ENCODE results near the gene MKNK2.

- TF ChIP-seq CTCF (IDR thresholded peaks at IDR 0.05) (no peak), POLR2A (IDR thresholded peaks at IDR 0.05) (no peak)
Measured at GRCh38 chr19:1997353-1998233, 53.5 kb downstream of the MKNK2 start.
